ENCODE results near the gene TROAP. TPM values are rescaled to one million over a fixed set of nuclear protein-coding genes. Genes with fewer than 3 reads are reported as not detected.

TROAP gene
- total RNA-seq, 3 donors from 2014 or later (not counting 1 experiment from before 2014, with no cell fraction given): 0.58 to 3.0 (median 2.2) TPM

DNA sequence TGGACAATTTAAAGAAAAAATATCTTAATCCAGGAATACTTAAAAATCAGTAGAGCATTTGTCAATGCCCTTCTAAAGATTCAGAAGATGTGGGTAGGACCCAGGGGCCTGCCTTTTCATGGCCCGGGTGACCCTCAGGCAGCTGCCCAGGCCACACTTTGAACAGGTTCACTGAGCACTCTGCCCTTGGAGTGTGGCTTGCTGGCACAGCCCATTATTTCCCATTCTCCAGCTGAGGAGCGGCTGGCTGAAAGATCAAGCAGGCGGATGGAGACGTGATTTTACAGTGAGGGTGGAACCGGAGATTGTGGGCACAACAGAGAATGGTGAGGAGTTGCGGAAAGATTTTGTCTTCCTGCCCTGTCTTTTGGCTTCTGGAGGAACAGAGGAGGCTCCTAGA, 35.2 kb upstream of the TROAP start:
- Histone ChIP-seq H3K27me3 (ENCODE audit: control insufficient read depth, insufficient read depth, low read length) (peaks cover 8% of the 10 kb centered on the region), H3K9me3 (ENCODE audit: control insufficient read depth, insufficient read depth, low read length) (no peaks in the 10 kb centered on the region), H3K4me3 (ENCODE audit: low read length) (no peak overlapping the region), H3K36me3 (ENCODE audit: control insufficient read depth, insufficient read depth, low read length) (no peaks in the 10 kb centered on the region), H3K27ac (ENCODE audit: low read length) (no peak overlapping the region), H3K4me1 (ENCODE audit: control insufficient read depth, insufficient read depth, low read length) (no peaks in the 10 kb centered on the region)
- ATAC-seq: no peak
- WGBS (ENCODE audit: insufficient coverage): 53% methylated on average over 6 of the region's 6 CpGs
- TF ChIP-seq, protein P1, sequence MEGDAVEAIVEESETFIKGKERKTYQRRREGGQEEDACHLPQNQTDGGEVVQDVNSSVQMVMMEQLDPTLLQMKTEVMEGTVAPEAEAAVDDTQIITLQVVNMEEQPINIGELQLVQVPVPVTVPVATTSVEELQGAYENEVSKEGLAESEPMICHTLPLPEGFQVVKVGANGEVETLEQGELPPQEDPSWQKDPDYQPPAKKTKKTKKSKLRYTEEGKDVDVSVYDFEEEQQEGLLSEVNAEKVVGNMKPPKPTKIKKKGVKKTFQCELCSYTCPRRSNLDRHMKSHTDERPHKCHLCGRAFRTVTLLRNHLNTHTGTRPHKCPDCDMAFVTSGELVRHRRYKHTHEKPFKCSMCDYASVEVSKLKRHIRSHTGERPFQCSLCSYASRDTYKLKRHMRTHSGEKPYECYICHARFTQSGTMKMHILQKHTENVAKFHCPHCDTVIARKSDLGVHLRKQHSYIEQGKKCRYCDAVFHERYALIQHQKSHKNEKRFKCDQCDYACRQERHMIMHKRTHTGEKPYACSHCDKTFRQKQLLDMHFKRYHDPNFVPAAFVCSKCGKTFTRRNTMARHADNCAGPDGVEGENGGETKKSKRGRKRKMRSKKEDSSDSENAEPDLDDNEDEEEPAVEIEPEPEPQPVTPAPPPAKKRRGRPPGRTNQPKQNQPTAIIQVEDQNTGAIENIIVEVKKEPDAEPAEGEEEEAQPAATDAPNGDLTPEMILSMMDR (IDR thresholded peaks at IDR 0.05): no peak
- no peaks in the 10 kb centered on the region for H3K36me3 Mint-ChIP-seq
- no peak overlapping the region for H3K4me3 Mint-ChIP-seq
- H3K9me3 Mint-ChIP-seq: no peaks in the 10 kb centered on the region
- intact Hi-C loops (cut with micrococcal nuclease): loop anchor here (1.0 kb wide), 2 partner anchors 54 to 226 kb away; no protein-coding TSS in a partner anchor
- no peak for DNase-seq
- no peak overlapping the region for H3K27ac Mint-ChIP-seq
- H3K27me3 Mint-ChIP-seq (ENCODE audit: low read depth in 2 of 2): peaks cover 39 to 41% of the 10 kb centered on the region in 2 donors
- H3K4me1 Mint-ChIP-seq: peaks cover 0 to 4% of the 10 kb centered on the region in 2 donors

DNA sequence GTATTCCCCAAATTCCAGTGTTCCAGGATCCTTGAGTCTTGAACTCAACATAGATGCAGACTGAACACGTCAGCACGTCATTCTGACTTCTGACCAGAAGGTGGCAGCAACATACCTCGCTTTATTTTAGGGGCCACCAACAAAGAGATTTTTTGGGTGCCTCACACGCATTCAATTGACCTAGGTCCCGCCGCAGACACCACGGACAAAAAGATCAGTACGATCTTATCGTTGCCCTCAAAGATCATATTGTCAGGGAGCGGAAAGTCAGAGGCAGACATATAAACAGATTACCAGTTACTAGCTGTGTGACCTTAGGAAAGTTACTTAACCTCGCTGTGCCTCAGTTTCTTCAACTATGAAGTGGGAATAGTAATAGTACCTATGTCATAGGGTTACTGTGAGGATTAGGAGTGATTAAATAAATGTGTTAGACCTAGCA, 34.6 kb upstream of the TROAP start:
- H3K4me1 ChIP-seq (ENCODE audit: control insufficient read depth, insufficient read depth, low read length): no peaks in the 10 kb centered on the region
- peaks cover 8% of the 10 kb centered on the region for H3K27me3 ChIP-seq (ENCODE audit: control insufficient read depth, insufficient read depth, low read length)
- no peaks in the 10 kb centered on the region for H3K9me3 ChIP-seq (ENCODE audit: control insufficient read depth, insufficient read depth, low read length)
- H3K4me3 Mint-ChIP-seq: no peak overlapping the region
- peaks cover 0 to 4% of the 10 kb centered on the region in 2 donors for H3K4me1 Mint-ChIP-seq
- H3K4me3 ChIP-seq (ENCODE audit: low read length): no peak overlapping the region
- WGBS (ENCODE audit: insufficient coverage): 9% methylated on average over 11 of the region's 11 CpGs
- no peak overlapping the region for H3K27ac Mint-ChIP-seq
- intact Hi-C loops (cut with micrococcal nuclease): loop anchor here (1.0 kb wide), 2 partner anchors 54 to 226 kb away; no protein-coding TSS in a partner anchor
- H3K27ac ChIP-seq (ENCODE audit: low read length): no peak overlapping the region
- TF ChIP-seq, protein P1 (IDR thresholded peaks at IDR 0.05): peak; percentile 95
- H3K27me3 Mint-ChIP-seq (ENCODE audit: low read depth in 2 of 2): peaks cover 39 to 44% of the 10 kb centered on the region in 2 donors
- no peaks in the 10 kb centered on the region for H3K36me3 ChIP-seq (ENCODE audit: control insufficient read depth, insufficient read depth, low read length)
- no peaks in the 10 kb centered on the region for H3K36me3 Mint-ChIP-seq
- DNase-seq: peak; percentile 59 to 87
- H3K9me3 Mint-ChIP-seq: no peaks in the 10 kb centered on the region
- ATAC-seq: peak; percentile 67 to 85 (median 83)

DNA sequence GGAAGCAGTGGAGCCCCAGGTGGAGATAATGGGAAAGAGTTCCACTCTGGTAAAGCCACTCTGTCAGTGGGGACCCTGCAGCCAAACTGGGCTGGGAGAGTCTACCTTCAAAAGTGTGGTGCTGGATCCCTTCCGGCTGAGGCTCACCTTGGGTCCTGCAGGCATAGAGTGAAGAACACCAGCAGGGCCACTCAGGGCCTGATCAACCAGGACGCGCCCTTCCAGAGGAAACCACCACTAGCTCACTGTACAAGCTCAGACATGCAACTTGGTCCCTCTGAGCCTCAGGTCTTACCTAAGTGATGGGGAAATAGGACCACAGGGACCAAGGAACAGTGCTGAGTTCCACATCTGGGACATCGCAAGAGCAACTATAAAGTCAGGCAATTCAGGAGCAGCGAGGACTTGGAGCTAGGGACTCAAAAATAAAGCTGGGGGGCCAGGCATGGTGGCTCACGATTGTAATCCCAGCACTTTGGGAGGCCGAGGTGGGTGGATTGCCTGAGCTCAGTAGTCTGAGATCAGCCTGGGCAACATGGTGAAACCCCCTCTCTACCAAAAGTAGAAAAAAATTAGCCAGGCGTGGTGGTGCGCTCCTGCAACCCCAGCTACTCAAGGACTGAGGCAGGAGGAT, 34.0 kb upstream of the TROAP start:
- TF ChIP-seq, protein P1 (IDR thresholded peaks at IDR 0.05): no peak
- H3K4me1 Mint-ChIP-seq: peaks cover 0 to 4% of the 10 kb centered on the region in 2 donors
- Histone ChIP-seq H3K9me3 (ENCODE audit: control insufficient read depth, insufficient read depth, low read length) (no peaks in the 10 kb centered on the region), H3K4me1 (ENCODE audit: control insufficient read depth, insufficient read depth, low read length) (no peaks in the 10 kb centered on the region), H3K27me3 (ENCODE audit: control insufficient read depth, insufficient read depth, low read length) (peaks cover 11% of the 10 kb centered on the region), H3K4me3 (ENCODE audit: low read length) (no peak overlapping the region), H3K27ac (ENCODE audit: low read length) (no peak overlapping the region), H3K36me3 (ENCODE audit: control insufficient read depth, insufficient read depth, low read length) (no peaks in the 10 kb centered on the region)
- H3K27me3 Mint-ChIP-seq (ENCODE audit: low read depth in 2 of 2): peaks cover 39 to 47% of the 10 kb centered on the region in 2 donors
- H3K4me3 Mint-ChIP-seq: no peak overlapping the region
- ATAC-seq (no peak), DNase-seq (no peak)
- intact Hi-C loops (cut with micrococcal nuclease): loop anchor here (1.0 kb wide), 2 partner anchors 53 to 225 kb away; no protein-coding TSS in a partner anchor
- no peaks in the 10 kb centered on the region for H3K36me3 Mint-ChIP-seq
- 77% methylated on average over 9 of the region's 9 CpGs for WGBS (ENCODE audit: insufficient coverage)
- H3K27ac Mint-ChIP-seq: no peak overlapping the region
- H3K9me3 Mint-ChIP-seq: no peaks in the 10 kb centered on the region

DNA sequence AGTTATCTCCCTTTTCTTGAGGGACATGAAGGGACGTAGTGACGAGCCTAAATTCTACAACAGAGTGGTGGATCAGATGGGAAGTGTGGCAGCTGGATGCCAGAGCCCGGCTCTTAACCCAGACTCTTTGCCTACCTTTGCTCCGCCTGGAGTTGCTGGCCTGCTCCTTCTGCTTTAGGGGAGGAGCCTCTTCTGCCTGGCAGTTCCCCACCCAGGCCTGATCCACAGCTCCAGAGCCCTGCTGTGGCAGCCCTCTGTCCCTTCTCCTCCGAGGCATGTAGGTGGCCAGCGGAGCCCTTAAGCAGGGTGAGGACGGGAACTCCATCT, 30.4 kb upstream of the TROAP start:
- H3K27ac ChIP-seq (ENCODE audit: low read length): no peak overlapping the region
- Mint-ChIP-seq H3K4me3 (no peak overlapping the region), H3K4me1 (peaks cover 0 to 4% of the 10 kb centered on the region in 2 donors), H3K27me3 (ENCODE audit: low read depth in 2 of 2) (peaks cover 25 to 53% of the 10 kb centered on the region in 2 donors), H3K36me3 (no peaks in the 10 kb centered on the region), H3K27ac (no peak overlapping the region), H3K9me3 (no peaks in the 10 kb centered on the region)
- TF ChIP-seq, protein P1 (IDR thresholded peaks at IDR 0.05): no peak
- ATAC-seq (no peak), DNase-seq (no peak)
- peaks cover 39% of the 10 kb centered on the region for H3K27me3 ChIP-seq (ENCODE audit: control insufficient read depth, insufficient read depth, low read length)
- H3K4me1 ChIP-seq (ENCODE audit: control insufficient read depth, insufficient read depth, low read length): peaks cover 18% of the 10 kb centered on the region
- H3K36me3 ChIP-seq (ENCODE audit: control insufficient read depth, insufficient read depth, low read length): no peaks in the 10 kb centered on the region
- 89% methylated on average over 7 of the region's 7 CpGs for WGBS (ENCODE audit: insufficient coverage)
- no peak overlapping the region for H3K4me3 ChIP-seq (ENCODE audit: low read length)
- H3K9me3 ChIP-seq (ENCODE audit: control insufficient read depth, insufficient read depth, low read length): no peaks in the 10 kb centered on the region
- intact Hi-C loops (cut with micrococcal nuclease): no loop called here

All from natural killer cell (primary cell).